Activated effector memory CD4-positive, alpha-beta T cell treated with anti-CD3 and anti-CD28 coated beads, Interleukin-2, amount 50 U/mL, for 16 hours (primary cell): Measurements from ENCODE around the gene PSMC4.
"Not testable (repeated sequence)": the region's sequence is repeated elsewhere in the genome, so short reads cannot be mapped to it uniquely, and the experiment has no call there.

Source experiments
- DNase-seq: peaks from one replicate; pipeline ENCODE4 v3.0.0-alpha.2; 2020

The PSMC4 gene

GRCh38 chr19:39949026-39949747 is 21.8 kb upstream of the PSMC4 start:
- no peak for DNase-seq

- no peak for DNase-seq
Observed at GRCh38 chr19:39951065-39951650, 19.8 kb upstream of the PSMC4 start.

DNA sequence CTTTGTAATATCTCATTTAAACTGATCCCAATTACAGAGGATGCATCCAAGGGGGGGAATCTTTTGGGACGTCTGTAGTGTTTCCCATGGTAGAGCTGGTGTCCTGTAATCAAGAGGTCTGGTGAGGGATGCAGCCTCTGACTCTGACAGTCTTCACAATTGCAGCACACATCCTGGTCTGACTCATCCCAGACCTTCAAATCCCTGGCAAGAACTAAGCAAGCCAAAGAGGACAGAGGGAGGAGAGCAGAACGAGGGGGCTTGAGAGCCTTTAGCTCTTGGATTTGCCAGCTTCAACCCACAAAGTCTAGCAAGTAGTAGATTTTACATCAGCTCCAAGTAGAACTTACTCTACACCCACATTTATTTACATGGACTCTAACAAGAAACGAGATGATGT is 19.3 kb upstream of the PSMC4 start:
- DNase-seq: no peak

DNA sequence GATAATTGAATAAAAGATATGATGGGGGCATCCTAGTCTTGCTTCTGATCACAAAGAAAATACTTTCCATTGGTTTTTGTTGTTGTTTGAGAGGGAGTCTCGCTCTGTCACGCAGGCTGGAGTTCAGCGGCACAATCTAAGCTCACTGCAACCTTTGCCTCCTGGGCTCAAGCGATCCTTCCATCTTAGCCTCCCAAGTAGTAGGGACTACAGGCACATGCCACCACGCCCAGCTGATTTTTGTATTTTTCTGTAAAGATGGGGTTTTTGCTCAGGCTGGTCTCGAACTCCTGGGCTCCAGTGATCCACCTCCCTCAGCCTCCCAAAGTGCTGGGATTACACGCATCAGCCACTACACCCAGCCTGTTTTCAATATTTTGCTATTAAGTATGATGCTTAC is 17.1 kb upstream of the PSMC4 start:
- DNase-seq: peak; percentile 55

GRCh38 chr19:39957886-39958285 is 13.1 kb upstream of the PSMC4 start:
- peak; percentile 31 for DNase-seq

DNA sequence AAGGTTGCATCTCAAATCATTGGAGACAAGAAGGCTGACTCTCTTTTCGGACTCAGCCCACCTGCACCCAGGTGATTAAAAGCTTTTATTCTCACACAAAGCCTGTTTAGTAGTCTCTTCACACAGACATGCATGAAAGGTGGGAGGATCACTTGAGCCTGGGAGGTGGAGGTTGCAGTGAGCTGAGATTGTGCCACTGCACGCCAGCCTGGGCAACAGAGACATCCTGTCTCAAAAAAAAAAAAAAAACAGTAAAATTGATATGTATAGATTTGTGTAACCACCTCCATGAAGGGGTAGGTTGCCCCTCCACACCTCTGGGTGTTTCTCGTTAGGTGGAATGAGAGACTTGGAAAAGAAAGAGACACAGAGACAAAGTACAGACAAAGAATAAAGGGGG is 12.0 kb upstream of the PSMC4 start:
- peak; percentile 62 for DNase-seq

DNA sequence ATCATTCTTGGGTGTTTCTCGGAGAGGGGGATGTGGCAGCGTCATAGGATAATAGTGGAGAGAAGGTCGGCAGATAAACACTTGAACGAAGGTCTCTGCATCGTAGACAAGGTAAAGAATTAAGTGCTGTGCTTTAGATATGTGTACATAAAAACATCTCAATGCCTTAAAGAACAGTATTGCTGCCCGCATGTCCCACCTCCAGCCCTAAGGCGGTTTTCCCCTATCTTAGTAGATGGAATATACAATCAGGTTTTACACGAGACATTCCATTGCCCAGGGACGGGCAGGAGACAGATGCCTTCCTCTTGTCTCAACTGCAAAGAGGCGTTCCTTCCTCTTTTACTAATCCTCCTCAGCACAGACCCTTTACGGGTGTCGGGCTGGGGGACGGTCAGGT is 11.6 kb upstream of the PSMC4 start:
- DNase-seq: not testable (repeated sequence)

- DNase-seq: no peak
Observed at GRCh38 chr19:39963898-39964297, 7.1 kb upstream of the PSMC4 start.

GRCh38 chr19:39966617-39967016 is 4.3 kb upstream of the PSMC4 start:
- DNase-seq: no peak

- DNase-seq: peak; percentile 42
Observed at GRCh38 chr19:39967561-39967960, 3.4 kb upstream of the PSMC4 start.

DNA sequence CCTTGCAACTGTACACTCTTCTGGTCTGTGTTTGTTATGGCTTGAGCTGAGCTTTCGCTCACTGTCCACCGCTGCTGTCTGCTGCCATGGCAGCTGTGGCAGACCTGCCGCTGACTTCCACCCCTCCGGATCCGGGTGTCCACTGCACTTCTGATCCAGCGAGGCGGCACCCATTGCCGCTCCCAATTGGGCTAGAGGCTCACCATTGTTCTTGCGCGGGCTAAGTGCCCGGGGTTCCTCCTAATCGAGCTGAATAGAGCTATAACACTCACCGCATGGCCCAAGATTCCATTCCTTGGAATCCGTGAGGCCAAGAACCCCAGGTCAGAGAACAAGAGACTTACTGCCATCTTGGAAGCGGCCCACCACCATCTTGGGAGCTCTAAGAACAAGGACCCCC is 2.2 kb upstream of the PSMC4 start:
- DNase-seq: peak; percentile 51

- DNase-seq: peak; percentile 58
Observed at GRCh38 chr19:39969266-39969665, 1.7 kb upstream of the PSMC4 start.

DNA sequence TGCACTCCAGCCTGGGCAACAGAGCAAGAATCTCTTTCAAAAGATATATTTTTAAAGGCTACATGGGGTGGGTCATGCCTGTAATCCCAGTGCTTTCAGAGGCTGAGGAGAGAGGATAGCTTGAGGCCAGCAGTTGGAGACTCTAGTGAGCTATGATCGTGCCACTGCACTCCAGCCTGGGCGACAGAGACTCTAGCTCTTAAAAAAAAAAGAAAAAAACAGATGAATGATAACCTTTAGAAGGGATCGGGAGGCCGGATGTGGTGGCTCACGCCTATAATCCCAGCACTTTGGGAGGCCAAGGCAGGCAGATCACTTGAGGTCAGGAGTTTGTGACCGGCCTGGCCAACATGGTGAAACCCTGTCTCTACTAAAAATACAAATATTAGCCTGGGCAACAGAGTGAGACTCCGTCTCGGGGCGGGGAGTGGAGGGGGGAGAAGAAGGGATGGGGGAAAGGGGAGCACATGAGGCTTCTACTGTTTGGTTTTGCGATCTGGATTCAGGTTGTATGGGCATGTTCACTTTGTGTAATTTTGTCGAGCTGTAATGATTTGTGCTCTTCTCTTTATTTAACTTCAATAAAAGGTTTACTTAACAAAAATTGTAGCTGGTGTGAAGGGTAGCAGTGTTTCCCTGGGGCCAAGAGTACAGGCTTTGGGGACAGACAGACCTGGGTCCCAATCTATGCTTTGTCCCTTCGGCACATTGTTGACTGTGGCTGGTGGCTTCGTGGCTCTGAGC is 1.1 kb upstream of the PSMC4 start:
- DNase-seq: peak; percentile 72

DNA sequence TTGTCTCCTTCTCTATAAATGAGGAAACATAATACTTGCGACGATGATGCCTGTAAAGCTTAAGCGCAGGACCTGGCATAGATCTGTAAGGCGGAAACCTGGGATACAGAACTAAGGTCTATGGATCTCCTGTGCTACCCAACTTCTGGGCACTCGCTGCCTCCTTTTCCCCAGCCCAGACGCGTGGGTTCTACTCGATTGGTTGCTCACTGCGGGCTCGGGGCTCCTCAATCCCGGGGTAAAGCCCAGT is 615 bp upstream of the PSMC4 start:
- DNase-seq: no peak

DNA sequence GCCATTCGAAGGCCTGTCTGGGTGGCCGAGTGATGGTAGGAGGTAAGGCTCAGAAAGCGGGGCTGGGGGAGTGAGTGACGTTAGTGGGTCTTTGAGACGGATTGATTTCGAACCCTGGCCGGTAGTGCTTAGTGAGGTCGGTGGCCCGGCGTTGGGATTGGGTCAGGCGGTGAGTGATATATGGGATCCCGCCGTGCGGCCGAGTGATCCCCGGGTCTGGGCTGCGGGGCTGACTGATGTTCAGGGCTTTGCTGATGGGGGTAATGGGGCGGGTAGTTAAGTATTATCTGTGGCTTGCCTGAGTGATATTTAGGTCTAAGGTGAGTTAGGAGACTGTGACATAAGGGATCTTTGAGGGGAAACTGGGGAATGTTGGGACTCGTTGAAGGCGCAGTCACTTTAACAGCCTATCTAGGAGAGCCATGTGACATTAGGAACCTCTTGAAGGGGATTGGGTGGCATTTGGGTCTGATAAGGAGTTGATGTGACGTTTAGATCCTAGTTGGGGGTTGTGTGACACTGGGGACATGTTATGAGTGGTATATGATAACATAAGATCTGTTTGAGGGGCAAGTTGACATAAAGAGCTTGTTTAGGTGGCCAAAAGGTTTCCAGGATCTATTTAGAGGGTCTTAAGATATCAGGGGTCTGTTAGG is 543 bp downstream of the PSMC4 start:
- DNase-seq: no peak

DNA sequence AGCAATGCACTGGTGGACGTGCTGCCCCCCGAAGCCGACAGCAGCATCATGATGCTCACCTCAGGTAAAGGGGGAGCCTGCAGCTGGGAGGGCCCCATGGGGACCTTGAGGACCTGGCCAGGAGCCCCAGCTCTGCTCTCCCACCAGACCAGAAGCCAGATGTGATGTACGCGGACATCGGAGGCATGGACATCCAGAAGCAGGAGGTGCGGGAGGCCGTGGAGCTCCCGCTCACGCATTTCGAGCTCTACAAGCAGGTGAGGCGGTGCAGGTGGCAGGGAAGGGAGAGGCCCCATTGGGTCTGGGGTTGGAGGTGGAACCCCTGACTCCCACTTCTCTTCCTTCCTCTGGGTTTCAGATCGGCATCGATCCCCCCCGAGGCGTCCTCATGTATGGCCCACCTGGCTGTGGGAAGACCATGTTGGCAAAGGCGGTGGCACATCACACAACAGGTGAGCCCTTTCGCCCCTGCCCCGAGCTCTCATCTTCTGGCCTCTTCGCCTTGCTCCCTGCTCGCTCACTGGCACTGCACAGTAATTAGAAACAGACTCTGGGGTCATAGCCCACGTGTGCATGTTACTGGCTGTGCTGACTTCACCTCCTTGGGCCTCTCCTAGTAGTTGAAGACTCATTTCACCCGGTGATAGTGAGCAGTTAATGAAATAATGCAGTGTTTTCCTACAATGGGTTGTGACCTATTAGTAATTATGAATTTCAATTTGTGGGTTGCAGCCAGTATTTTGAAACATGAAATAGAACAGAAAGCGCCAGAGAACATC is 3.6 kb downstream of the PSMC4 start:
- DNase-seq: no peak

DNA sequence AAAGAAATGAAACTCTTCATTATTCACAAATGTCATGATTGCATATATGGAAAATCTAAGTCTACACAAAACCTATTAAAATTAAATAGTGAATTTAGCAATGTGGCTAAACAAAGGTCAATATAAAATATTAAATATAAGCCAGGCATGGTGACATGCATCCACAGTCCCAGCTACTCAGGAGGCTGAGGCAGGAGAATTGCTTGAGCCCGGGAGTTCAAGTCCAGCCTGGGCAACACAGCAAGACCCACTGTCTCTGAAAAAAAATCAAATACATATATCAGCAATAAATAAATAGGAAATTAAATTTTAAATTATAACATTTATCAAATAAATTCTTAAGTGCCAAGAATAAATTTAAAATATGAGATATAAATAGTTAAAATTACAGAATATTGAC is 11.9 kb downstream of the PSMC4 start:
- no peak for DNase-seq

- no peak for DNase-seq
Observed at GRCh38 chr19:39983695-39984300, 12.8 kb downstream of the PSMC4 start.

- no peak for DNase-seq
Observed at GRCh38 chr19:39986643-39987042, 15.7 kb downstream of the PSMC4 start.

- no peak for DNase-seq
Observed at GRCh38 chr19:39987167-39987566, 16.2 kb downstream of the PSMC4 start.

- no peak for DNase-seq
Observed at GRCh38 chr19:39987596-39987995, 16.6 kb downstream of the PSMC4 start.

DNA sequence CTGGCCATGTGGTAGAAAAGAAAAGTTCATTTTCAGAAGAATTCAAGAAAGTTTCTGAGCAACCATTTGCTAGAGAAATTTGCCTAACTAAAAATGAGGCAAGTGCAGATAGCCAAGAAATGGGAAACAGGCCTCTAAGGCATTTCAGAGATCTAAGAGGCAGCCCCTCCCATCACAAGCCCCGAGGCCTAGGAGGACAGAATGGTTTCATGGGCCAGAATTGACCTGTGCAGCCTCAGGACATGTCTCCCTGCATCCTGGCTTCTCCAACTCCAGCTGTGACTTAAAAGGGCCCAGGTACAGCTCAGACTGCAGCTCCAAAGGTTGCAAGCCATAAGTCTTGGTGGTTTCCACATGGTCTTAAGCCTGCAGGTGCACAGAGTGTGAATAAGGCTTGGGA is 22.6 kb downstream of the PSMC4 start:
- no peak for DNase-seq

DNA sequence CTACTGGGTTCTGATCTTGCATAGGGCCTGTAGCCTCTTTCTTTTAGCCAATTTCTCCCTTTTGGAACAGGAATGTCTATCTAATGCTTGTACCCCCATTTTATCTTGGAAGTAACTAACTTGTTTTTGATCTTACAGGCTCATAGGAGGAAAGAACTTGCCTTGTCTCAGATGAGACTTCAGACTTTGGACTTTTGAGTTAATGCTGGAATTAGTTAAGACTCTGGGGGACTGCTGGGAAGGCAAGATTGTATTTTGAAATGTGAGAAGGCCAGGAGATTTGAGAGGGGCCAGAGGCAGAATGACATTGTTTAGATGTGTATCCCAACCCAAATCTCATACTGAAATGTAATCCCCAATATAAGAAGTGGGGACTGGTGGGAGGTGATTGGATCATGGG is 23.4 kb downstream of the PSMC4 start:
- DNase-seq: no peak
